HG03460 (cell line): ENCODE data around the gene SPECC1L.

Experiments
- ATAC-seq: cut with Tn5 transposase; IDR thresholded peaks from one replicate; pipeline ENCODE4 v1.9.1; 2021; ENCODE audit not compliant: unreplicated experiment

The SPECC1L gene

DNA sequence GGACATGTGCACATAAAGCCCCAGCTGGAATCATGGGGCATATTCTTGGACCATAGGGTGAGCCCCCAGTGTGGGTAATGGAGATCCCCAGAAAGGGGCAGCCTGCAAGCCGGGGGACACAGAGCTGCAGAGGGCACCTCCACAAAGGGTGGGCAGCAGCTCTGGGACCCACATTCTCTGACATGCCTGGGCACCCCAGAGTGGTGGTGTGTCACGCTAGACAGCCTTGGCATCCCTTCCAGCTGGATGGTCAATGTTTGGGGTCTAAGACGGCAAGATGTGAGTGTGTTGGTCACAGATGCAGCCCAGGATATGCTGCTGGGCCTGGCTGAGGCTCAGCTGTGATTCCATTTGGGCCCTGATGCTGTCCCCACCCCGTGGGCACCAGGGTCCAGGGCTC, 166.5 kb downstream of the SPECC1L start:
- no peak for ATAC-seq

DNA sequence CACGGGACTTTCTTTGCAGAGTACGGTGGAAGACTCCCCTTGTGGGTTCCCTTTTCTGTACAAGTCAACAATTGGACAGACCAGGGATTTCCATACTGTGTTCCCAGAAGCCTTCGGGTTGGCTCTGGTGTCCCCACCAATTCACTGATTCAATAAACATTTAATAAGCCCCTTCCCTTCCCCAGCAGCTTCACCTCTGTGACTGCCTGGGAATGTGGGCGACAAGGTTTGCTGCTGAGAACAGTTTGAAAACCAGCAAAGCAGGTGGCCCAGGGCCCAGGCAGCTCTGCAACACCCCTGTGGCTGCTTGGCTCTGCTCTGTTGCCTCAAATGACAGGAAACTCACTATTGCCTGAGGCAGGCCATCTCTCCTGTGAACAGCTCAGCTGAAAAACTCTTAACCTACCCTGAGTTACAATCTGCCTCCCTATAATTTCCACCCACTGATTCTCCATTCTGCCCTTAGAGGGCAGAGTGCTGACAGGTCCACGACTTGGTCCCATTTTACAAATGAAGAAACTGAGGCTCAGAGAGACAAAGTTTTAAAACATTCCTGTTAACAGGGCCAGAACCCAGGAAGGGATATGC, 167.2 kb downstream of the SPECC1L start:
- ATAC-seq = peak; percentile 28

DNA sequence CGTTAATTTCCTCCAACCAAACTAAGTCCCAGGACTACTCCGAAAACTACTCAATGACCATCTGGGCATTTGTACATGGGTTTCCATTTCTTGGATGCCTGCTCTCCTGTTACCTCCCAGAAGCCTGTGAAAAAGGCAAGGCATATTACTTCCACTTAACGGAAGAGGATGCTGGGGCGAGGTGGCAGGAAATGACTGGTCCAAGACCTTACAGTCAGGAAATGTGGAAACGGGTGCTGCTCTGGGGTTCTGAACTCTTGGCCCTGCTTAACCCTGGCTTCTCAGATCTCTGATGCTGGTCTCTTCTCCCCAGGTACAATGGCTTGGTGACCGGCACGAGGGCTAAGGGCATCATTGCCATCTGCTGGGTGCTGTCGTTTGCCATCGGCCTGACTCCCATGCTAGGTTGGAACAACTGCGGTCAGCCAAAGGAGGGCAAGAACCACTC, 169.7 kb downstream of the SPECC1L start:
- ATAC-seq = no peak

DNA sequence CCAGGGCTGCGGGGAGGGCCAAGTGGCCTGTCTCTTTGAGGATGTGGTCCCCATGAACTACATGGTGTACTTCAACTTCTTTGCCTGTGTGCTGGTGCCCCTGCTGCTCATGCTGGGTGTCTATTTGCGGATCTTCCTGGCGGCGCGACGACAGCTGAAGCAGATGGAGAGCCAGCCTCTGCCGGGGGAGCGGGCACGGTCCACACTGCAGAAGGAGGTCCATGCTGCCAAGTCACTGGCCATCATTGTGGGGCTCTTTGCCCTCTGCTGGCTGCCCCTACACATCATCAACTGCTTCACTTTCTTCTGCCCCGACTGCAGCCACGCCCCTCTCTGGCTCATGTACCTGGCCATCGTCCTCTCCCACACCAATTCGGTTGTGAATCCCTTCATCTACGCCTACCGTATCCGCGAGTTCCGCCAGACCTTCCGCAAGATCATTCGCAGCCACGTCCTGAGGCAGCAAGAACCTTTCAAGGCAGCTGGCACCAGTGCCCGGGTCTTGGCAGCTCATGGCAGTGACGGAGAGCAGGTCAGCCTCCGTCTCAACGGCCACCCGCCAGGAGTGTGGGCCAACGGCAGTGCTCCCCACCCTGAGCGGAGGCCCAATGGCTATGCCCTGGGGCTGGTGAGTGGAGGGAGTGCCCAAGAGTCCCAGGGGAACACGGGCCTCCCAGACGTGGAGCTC, 170.2 kb downstream of the SPECC1L start:
- no peak for ATAC-seq

GRCh38 chr22:24441406-24442351, 171.0 kb downstream of the SPECC1L start:
- no peak for ATAC-seq

DNA sequence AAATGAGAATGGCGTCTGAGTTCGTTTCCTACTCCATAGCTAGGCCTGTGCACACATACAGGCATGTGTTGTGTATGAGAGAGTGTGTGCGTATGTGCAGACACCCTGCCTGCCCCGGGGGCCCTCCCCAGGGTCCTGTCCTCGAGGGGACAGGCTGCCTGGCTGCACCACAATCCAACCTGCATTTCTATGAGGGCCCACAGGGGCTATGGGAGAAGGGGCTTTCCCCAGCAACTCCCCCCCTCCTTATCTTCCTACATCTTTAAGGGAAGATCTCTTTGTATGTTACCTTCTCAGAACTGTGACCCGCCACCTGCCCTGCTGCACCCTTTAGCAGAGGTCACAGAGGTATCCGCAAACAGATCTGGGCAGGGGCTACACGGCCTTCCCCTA, 171.7 kb downstream of the SPECC1L start:
- no peak for ATAC-seq

GRCh38 chr22:24443668-24444067, 173.0 kb downstream of the SPECC1L start:
- ATAC-seq = no peak

DNA sequence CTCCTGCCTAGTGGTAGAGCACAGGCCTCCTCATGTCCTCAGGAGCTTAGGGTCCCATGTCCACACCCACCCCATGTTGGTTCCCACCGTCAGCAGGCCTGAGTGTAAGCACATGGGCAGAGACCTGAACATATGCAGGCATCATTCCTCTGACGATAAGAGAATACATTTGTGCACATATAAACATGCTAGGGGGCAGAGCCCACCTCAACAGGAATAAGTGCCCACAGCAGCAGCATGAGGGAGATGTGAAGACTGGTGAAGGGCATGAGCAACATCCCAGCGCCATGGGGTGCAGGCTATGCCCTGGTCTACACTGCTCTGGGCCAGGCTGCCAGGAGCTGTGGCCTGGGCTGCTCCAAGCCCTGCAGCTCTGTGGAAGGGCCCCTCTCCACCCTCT, 173.6 kb downstream of the SPECC1L start:
- ATAC-seq = no peak

- no peak for ATAC-seq
These were observed 174.3 kb downstream of the SPECC1L start for GRCh38 chr22:24444729-24445466.

DNA sequence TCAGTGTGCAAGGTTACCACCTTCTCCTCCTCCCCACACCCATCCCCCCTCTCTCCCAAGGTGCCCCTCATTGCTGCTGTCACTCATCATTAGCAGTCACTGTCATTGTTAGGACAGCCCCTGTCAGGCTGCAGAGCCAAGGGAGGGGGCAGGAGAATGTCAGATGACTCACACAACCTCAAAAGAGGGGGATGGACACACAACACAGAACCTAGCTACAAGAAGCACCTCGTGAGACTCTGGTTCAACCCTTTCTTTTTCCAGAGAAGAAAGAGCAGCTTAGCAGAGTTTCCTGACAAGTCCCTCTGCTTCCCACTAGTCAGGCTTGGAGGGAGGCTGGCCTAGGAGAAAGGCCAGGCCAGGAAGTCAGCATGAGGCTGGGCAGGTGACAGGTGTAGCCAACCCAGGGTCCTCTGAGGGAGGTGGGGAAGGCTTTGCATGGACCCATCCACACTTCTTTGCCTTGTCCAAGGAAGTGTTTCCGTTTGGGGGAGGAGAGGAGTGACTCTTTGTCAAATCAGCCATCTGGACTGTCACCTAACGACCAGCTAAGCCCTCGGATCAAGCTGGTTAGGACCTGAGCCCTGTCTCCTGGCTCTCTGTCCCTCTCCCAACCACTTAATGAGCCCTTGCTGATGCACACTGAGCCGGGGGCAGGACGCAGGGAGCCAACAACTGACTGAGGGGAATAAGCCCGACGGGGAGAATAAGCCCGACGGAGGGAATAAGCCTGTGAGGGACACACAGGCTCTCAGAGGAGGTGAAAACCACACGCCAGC, 175.0 kb downstream of the SPECC1L start:
- ATAC-seq = no peak

DNA sequence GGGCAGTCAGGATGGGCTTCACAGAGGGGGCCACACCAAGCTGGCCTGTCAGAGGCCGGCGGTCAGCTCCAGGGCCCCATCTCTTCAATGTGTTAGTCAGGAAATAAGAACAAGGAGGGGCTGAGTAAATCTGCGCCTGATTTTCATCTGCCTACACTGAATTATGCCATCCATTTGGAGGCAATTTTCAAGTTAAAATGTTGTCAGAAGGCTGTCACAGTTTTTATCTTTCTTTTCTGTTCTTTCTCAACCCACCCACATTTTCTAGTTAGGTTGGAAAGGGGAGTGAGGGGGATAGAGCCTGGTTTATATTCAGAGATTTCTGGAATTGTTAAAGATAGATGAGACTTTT, 175.6 kb downstream of the SPECC1L start:
- no peak for ATAC-seq

DNA sequence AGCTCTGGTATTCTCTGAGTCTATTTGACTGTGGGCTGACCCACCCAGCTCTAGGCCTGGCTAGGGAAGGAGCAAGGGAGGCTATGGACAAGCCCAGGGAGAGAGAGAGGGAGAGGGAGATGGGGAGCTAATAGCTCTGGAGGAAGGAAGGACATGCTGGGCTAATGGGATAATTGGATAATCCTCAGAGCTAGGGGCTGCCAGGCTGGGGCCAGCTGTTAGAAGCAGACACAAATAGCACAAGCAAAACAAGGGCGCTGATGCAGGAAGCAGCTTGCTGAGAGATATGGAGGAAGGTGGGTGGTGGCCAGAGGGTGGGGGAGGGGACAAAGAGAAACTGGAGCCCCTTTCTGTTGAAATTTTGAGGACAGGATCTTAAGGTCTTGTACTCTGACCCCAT, 180.0 kb downstream of the SPECC1L start:
- no peak for ATAC-seq

- no peak for ATAC-seq
These were observed 180.5 kb downstream of the SPECC1L start for GRCh38 chr22:24451162-24451561.

DNA sequence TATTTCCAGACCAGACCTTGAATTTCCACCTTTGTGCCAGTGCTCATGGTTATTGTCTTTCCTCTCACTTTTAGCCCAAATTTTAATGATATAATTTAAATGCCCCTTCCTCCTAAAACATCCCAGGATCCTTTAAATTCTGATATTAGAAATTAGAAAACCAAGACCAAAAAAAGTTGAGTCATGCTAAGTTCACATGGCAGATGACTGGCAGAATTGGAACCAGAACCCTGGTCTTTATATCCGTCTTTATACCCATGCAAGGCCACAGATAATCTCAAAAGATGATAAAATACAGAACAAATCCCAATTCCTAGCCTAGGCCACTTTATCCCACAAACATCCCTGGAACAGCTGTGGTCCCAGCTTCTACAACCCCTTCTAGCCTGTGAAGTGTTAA, 183.2 kb downstream of the SPECC1L start:
- no peak for ATAC-seq

DNA sequence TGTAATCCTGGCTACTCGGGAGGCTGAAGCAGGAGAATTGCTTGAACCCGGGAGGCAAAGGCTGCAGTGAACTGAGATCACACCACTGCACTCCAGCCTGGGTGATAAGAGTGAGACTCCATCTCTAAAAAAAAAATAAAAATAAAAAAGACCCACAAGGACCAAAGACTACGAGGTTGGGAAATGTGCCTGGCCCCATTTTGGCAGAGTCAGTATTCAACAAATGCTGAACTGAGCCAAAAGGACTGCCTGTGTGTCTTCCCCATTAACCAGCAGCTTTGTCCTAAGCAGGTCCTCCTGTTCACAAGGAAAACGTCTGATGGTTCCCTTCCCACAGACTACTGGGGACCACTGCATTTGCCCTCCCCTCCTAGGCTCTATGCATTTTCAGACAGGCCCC, 184.4 kb downstream of the SPECC1L start:
- ATAC-seq = no peak

GRCh38 chr22:24455751-24456426, 185.3 kb downstream of the SPECC1L start:
- ATAC-seq = no peak

DNA sequence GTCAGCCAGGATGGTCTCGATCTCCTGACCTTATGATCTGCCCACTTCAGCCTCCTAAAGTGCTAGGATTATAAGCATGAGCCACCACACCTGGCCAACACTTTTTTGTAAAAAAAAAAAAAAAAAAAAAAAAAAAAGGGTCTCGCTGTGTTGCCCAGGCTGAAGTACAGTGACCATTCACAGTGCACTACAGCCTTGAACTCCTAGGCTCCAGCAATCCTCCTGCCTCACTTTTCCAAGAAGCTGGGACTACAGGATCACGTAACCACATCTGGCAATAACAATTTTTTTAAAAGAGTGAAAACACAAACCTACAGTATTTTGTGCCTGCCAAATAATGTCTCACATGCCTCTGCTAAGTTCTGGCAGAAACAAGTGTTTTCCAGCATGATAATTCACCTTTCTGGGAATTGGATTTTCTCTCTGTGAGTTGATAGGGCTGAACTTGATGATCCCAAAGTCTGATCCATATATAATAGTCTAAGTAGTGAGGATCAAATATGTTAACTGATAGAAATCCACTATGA, 187.3 kb downstream of the SPECC1L start:
- ATAC-seq = no peak

GRCh38 chr22:24459911-24460310, 189.3 kb downstream of the SPECC1L start:
- no peak for ATAC-seq

DNA sequence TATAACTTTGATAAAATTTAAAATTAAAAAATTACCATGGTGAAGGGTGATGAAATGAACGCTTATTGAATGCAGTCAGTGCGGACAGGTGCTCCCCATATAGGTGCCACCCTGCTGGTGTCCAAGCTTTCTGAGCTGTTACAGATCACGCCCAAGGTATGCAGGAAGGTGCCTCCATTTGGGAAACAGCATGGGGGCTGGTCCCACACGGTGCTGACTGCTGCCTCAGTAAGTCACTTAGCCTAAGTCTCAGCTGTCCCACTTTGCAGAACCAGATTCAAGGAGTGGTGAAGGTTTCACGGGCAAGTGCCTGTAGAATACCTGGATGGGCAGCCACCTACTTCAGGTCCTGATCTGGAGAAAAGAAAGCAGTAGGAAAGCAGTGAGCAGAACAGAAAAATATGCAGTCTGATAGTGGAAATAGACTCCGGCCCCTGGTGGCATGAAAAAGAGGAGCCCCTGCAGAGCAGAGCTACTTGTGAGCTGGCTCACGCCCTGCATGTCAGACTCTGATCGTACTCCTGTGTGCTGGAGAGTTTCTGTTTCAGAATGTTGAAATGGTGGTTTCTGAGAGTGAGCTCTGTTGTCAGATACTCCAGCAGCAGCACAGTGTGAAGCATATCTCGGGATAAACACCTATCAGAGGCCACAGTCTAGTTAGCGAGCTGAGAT, 189.9 kb downstream of the SPECC1L start:
- ATAC-seq = no peak
